Activated gamma-delta T cell treated with anti-CD3 and anti-CD28 coated beads, Interleukin-2, amount 50 U/mL, for 16 hours (primary cell): ENCODE measurements around the gene SIK2.

Experiments used
- DNase-seq: peaks from one replicate; pipeline ENCODE4 v3.0.0-alpha.2; 2020; ENCODE audit warnings: low read depth

Gene SIK2

GRCh38 chr11:111582163-111582562 lies 20.1 kb upstream of the SIK2 start:
- DNase-seq, result no peak

DNA sequence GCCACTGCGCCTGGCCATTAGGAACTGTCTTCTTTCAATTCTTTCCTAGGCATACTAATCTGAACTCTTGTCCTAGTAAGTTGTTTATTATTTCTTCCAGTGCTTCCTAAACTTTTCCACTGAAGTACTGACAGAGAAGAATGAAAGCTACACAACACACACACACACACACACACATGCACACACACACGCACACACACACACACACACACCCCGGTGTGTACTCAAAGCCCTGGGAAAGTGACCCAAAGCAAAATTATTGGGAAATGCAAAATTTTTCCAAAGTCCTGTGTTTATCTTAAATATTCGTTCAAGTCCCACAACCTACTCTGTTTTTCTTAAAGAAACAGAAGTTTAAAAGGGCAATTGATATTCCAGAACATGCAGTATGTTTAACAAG lies 19.4 kb upstream of the SIK2 start:
- no peak for DNase-seq

GRCh38 chr11:111585371-111585770 lies 16.9 kb upstream of the SIK2 start:
- no peak for DNase-seq

DNA sequence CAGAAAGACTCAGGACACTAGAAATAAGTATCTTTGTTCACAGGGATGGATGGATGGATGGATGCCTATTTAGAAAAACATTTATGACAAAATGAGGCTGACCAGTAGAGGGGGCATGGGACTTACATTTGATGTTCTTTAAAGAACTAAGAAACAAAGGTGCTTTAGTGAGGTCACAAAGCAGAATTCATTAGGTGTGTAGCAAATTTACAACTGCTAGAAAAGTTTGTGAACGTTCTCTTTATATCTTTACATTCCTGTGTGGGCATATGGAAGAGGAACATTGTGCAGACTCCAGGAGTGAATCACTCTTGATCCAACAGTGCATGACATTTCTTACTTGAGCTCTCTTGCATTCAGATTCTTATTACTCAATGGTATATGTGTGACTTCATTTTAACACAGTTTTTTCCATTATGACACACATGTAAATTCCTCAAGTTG lies 15.8 kb upstream of the SIK2 start:
- DNase-seq, result no peak

DNA sequence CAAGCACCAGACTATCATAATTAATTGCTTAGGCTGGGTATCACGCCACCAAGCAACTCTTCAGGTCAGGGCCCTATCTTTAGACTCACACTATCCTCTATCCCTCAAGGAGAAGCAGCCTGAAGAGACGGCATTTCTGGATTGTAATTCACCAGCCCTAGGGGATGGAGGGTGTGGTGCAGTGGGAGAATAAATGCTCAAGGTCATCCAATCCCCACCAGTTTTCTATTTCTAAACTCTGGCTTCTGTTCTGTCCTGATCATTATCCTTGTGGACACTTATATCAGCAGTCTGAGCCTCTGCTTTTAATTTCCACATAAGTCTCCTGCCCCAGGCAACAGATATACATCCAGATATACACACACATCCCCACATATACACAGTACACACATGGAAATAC lies 13.1 kb upstream of the SIK2 start:
- DNase-seq, result no peak

DNA sequence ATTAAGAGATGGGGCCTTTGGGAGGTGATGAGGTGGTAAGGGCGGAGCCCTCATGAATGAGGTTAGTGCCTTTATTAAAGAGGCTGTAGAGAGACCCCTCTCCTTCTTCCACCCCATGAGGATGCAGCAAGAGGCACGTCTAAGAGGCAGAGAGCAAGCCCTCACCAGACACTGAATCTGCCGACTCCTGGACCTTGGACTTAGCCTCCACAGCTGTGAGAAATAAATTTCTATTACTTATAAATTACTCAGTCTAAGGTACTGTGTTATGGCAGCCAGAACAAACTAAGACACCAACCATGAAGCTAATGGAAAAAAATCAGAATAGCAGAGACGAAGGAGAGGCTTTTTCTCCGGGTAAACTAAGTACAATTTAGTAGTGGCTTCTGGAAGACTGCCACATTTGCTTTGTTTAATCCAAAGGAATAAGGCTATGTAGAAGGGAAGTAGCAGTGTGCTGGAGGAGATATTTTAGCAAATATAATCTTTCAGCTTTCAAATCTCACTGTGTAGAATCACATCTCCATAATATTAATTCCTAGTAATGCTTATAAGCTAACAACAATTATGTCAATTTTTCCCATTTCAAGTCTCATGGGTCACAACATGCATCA lies 12.3 kb upstream of the SIK2 start:
- no peak for DNase-seq

DNA sequence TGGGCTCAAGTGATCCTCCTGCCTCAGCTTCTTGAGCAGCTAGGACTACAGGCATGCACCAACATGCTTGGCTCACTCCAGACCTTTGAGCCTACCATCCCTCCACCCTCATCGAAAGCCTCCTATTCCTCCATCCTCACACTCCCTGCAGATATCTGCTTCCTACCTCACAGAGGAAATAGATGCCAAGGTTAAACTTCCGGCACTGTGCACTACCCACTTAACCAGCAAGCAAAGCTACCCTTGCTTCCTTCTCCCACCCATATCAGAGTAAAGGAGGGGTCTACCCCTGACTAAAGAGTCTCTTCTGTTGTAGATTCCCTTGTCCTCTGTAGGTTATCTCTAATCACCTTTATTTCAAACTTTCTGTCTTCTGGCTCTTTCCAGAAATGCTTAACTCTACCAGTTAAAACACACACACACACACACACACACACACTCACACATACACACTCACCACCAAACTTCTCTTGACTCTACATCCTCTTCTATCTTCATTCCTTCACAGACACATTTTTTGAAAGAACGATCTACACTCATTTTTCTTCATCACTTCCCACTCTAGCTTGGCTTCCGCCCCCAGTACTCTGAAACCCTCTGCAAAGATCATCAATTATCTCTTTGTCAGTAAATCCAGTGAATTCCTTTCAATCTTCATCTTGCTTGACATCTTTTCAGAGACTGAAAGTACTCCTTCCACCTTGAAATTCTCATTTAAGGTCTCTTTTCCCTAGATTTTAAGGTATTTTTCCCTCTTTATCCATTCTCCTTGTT lies 10.9 kb upstream of the SIK2 start:
- DNase-seq, result no peak

DNA sequence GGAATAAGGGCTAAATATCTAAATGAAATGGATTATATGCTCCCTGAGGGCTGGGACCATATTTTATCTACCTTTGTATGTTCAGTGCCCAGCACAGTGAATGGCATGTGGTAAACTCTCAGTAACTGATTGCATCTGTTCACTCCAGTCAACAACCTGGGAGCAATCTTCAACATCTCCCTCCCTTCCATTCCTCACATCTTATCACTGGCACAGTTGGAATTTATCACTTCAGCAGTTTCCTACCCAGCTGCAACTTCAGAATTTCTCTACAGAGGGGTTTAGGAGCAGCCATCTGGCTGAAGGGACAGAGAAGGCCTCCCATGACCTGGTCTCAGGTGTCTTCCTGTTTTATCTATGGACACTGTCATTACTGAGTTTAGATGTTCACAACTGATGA lies 9.8 kb upstream of the SIK2 start:
- no peak for DNase-seq

GRCh38 chr11:111596319-111596718 lies 5.9 kb upstream of the SIK2 start:
- no peak for DNase-seq

GRCh38 chr11:111598148-111598547 lies 4.1 kb upstream of the SIK2 start:
- no peak for DNase-seq

DNA sequence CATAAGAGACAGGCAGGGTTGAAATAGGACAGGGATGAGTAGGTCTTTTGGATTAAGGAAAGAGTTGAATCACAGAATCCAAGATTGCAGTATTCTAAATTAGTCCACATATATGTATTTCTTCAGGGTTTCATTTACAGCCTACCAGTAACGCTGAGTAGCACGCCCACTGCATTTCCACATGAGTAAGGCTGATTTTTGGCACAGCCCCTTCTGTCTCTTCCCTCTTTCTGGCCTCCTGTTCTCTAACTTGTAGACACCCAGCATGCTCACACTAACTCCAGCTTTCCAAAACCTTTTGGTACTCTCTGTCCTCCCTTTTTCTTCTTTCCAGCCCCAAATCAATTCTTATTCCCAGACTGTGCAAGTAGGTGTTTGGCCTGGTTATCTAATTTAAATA lies 3.7 kb upstream of the SIK2 start:
- DNase-seq, result no peak

- no peak for DNase-seq
Observed at GRCh38 chr11:111601636-111601978, 642 bp upstream of the SIK2 start.

GRCh38 chr11:111602865-111603610 lies 789 bp downstream of the SIK2 start:
- DNase-seq, result no peak

DNA sequence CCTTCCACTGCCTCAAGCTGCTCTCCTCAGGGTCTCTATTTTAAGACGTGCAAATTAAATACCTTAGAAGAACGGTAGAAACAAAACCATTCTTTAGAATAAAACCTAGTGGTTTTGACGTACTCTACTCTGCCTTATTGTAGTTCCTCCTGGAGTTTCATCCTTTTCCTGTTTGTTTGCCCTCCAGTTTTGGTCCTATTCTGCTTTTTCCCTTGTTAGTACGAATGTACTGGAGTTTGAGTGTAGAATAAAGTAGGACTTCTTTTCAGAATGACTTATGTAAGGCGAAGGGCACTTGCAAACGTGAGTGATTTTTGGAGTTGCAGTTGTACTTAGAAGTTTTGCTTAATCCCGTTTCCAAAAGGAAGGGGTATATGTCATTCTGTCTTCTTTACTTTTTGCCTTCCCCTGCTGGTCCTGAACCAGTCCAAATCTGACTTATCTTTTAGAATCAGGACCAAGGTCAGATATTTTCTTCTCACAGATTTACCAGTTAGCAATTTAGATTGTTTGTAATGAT lies 1.4 kb downstream of the SIK2 start:
- DNase-seq, result no peak

DNA sequence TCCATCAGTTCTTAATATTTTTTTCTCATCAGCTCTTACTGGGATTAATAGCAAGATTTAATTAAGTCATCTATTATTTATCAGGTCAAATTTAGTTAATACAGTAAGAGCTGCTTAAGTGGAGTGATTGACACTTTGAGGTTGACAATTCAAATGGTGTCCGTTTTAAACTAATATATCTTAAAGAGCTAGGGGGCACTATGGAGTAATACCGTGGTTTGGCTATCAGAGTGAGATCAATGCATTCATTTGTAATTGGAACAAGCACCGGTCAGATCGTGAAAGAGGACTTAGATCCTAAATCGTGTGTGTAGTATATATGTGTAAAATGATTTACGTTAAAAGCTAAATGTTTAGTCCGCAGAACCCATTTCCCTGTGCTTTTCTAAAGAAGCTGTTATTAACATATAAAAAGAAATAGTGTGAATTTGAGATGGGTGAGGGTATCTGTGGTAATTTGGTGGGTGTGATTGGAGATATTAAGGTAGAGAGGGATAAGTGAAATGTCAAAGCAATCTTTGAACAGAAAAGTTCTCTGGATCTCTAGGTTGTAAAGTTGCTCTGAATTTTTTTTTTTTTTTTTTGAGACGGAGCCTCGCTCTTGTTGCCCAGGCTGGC lies 2.3 kb downstream of the SIK2 start:
- no peak for DNase-seq

DNA sequence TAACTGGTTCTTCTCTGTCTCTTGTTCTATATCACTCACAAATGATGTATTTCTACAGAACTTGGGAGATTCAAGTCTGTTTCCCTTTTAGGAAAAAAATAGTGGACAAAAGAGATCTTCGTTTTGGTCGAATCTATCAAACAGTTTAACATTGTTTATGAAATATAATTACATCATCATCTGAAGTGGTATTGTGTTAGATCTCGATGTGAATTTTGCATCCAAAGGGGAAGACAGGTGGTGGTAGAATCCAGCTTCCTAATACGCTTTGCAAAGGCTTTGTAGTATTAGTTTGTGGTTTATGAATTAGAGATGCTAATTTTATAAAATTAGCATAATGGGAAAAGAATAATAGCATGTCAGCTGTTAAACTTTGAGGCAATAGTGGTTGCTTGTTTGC lies 3.4 kb downstream of the SIK2 start:
- no peak for DNase-seq

- DNase-seq, result no peak
Observed at GRCh38 chr11:111606986-111607385, 4.7 kb downstream of the SIK2 start.

GRCh38 chr11:111607751-111608150 lies 5.5 kb downstream of the SIK2 start:
- no peak for DNase-seq

- DNase-seq, result no peak
Observed at GRCh38 chr11:111612224-111612623, 10.0 kb downstream of the SIK2 start.

- DNase-seq, result no peak
Observed at GRCh38 chr11:111617286-111617685, 15.0 kb downstream of the SIK2 start.

DNA sequence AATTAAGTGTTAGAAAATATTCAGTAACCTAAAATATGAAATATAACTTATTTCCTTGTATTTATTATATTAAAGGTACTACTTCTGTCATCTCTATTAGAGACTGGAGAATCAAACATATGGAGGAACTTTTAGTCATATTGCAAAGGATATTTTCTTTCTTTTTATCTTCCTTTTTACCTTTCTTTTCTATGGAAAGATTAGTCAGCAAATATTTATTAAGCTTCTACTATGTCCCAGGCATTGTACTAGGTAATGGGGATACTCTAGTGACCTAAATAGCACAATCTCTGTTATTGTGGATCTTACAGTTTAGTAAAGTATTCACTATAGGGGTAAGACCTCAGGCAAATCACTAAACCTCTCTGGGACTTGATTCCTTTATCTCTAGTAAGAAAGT lies 18.3 kb downstream of the SIK2 start:
- no peak for DNase-seq

DNA sequence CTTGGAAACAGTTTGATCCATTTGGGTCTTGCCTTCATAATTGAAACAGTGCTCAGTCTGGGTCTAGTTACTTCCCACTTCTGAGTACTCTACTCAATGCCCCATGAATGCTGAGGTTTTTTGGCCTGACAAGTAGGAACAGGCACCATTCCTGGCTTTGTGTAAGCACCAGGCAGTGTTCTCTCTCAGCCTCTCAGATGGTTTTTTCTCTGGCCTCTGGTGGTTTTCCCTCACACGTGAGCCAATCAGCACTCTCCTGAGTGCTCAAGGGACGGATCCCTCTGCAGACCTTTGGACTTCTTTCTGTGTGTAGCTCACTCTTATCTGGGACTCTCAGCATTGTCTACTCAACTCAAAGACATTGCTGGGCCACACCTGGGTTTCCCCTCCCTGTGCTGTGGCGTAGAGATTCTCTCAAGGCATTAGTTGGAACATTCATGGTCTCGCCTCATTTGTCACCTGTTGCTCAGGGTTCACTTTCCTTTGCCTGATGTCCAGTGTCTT lies 21.3 kb downstream of the SIK2 start:
- DNase-seq, result no peak
